ENCODE data around the gene KLHL40. TPM values are rescaled to one million over a fixed set of nuclear protein-coding genes. Genes with fewer than 3 reads are reported as not detected.

The KLHL40 gene
- total RNA-seq, 1 experiment from 2014 or later = not detected

DNA sequence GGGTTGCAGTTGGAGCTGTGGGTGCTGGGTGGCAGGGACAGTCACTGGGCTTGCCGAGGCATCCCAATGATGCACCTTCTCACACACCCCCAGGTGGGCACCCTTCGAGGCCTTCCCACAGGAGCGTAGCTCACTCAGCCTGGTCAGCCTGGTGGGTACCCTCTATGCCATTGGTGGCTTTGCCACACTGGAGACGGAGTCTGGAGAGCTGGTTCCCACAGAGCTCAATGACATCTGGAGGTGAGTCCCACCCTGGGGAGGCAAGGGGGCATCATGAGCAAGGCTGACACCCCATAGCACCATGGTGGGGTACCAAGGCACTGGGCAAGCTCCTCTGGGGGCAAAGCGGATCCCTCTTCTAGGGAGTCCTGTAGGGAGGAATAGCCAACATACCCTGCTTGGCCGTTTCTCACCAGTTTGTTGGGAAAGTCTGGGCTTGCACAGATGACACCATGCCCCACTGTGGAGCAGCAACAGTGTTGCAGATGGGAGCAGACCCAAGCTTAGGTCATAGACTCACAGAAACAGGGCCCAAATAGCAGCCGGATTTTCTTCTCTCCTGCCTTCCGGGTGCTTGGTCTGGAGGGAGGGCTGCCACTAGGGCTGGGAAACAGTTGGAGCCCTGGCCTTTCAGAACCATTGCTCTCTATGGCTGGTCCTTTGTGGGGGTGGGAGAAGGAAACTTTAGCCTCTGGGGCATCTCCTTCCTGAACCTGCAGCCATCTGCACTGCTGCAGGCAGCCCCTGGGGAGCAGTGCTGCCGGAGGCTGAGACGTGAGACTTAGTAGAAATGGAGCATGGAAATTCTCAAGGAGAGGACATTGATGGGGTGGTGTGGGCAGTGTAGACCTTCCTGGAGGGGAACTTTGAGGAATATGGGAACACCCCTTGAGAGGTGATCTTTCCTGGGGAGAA lies 5.7 kb downstream of the KLHL40 start:
- TF ChIP-seq EZH2 (IDR thresholded peaks at IDR 0.05; ENCODE audit: borderline replicate concordance, low read depth, low read length, poor library complexity, severe bottlenecking) = no peak
- TF ChIP-seq, protein P1, sequence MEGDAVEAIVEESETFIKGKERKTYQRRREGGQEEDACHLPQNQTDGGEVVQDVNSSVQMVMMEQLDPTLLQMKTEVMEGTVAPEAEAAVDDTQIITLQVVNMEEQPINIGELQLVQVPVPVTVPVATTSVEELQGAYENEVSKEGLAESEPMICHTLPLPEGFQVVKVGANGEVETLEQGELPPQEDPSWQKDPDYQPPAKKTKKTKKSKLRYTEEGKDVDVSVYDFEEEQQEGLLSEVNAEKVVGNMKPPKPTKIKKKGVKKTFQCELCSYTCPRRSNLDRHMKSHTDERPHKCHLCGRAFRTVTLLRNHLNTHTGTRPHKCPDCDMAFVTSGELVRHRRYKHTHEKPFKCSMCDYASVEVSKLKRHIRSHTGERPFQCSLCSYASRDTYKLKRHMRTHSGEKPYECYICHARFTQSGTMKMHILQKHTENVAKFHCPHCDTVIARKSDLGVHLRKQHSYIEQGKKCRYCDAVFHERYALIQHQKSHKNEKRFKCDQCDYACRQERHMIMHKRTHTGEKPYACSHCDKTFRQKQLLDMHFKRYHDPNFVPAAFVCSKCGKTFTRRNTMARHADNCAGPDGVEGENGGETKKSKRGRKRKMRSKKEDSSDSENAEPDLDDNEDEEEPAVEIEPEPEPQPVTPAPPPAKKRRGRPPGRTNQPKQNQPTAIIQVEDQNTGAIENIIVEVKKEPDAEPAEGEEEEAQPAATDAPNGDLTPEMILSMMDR (conservative IDR thresholded peaks at IDR 0.05; ENCODE audit: low read depth, low read length) = no peak
- ChIA-PET POLR2A (ENCODE audit: low non-redundant PET) (no interaction called here), CTCF (no interaction called here)
- H3K36me3 ChIP-seq (ENCODE audit: insufficient read depth, low read length, poor library complexity, severe bottlenecking) = no peaks in the 10 kb centered on the region
- BruUV-seq (replicated peaks) = no TSS peak
- H3K27me3 ChIP-seq (replicated peaks; ENCODE audit: insufficient read depth, low read depth, low read length, poor library complexity) = no peaks in the 10 kb centered on the region
- no peak overlapping the region for H3K4me3 ChIP-seq (ENCODE audit: low read depth, low read length, poor library complexity, severe bottlenecking)
- no peaks in the 10 kb centered on the region for H3K9me3 ChIP-seq (ENCODE audit: low read depth, low read length, poor library complexity, severe bottlenecking)
- H3K27ac ChIP-seq (ENCODE audit: low read depth, low read length, poor library complexity, severe bottlenecking) = no peak overlapping the region
- DNase-seq (ENCODE audit: low spot score) = no peak
- no peaks in the 10 kb centered on the region for H3K4me1 ChIP-seq (ENCODE audit: insufficient read depth, low read length, poor library complexity, severe bottlenecking)
- intact Hi-C loops (cut with micrococcal nuclease; ENCODE audit: unreplicated experiment) = no loop called here

- no peak for DNase-seq (ENCODE audit: low spot score)
- ChIA-PET POLR2A (ENCODE audit: low non-redundant PET) (no interaction called here), CTCF (no interaction called here)
- intact Hi-C loops (cut with micrococcal nuclease; ENCODE audit: unreplicated experiment) = no loop called here
- Histone ChIP-seq H3K27ac (ENCODE audit: low read depth, low read length, poor library complexity, severe bottlenecking) (no peak overlapping the region), H3K4me1 (ENCODE audit: insufficient read depth, low read length, poor library complexity, severe bottlenecking) (no peaks in the 10 kb centered on the region), H3K4me3 (ENCODE audit: low read depth, low read length, poor library complexity, severe bottlenecking) (no peak overlapping the region), H3K36me3 (ENCODE audit: insufficient read depth, low read length, poor library complexity, severe bottlenecking) (no peaks in the 10 kb centered on the region), H3K9me3 (ENCODE audit: low read depth, low read length, poor library complexity, severe bottlenecking) (no peaks in the 10 kb centered on the region), H3K27me3 (replicated peaks; ENCODE audit: insufficient read depth, low read depth, low read length, poor library complexity) (no peaks in the 10 kb centered on the region)
- no peak for TF ChIP-seq EZH2 (IDR thresholded peaks at IDR 0.05; ENCODE audit: borderline replicate concordance, low read depth, low read length, poor library complexity, severe bottlenecking)
- TF ChIP-seq, protein P1 (conservative IDR thresholded peaks at IDR 0.05; ENCODE audit: low read depth, low read length) = no peak
- no TSS peak for BruUV-seq (replicated peaks)
These were observed 6.7 kb downstream of the KLHL40 start for GRCh38 chr3:42691816-42692666.

DNA sequence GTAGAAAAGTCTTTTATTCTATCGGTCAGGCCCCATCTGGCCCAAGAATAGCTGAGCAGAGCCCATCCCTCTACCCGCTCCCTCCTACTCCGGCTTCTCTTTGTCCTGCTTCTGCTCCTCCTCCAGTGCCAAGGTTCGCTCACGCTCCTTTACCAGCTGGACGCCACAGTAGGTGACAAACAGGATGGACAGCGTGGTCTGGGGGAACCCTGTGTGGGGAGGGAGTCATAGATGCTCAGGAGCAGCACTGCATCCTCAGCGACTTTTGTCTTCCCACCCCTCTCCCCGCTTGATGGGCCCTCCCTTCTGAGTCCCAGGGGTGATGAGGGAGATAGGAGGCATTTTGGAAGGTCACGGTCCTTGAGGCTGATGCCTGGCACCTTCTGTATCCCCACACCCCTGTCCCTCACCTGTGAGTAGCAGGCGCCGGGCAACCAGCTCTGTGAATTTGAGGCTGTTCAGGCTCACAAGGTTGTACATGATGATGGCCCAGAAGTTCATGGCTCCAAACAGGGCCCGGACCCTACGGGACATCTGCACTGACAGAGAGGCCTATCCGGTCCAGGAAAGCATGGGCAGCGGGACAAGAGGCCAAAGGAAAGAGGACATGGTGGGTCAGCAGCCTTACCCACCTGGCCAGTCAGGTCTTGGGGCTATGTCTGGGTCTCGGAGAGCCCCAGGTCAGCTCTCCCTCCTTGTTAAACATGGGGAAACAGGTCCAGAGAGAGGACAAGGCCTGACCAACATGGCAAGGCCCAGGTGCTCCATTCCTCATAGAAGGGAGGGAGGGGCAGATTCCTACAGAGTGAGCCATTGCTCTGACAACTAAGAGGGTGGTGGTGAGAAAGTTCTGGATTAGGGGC lies 7.6 kb downstream of the KLHL40 start:
- H3K4me1 ChIP-seq (ENCODE audit: insufficient read depth, low read length, poor library complexity, severe bottlenecking) = no peaks in the 10 kb centered on the region
- intact Hi-C loops (cut with micrococcal nuclease; ENCODE audit: unreplicated experiment) = no loop called here
- H3K4me3 ChIP-seq (ENCODE audit: low read depth, low read length, poor library complexity, severe bottlenecking) = no peak overlapping the region
- ChIA-PET CTCF (no interaction called here), POLR2A (ENCODE audit: low non-redundant PET) (no interaction called here)
- no peaks in the 10 kb centered on the region for H3K36me3 ChIP-seq (ENCODE audit: insufficient read depth, low read length, poor library complexity, severe bottlenecking)
- no peaks in the 10 kb centered on the region for H3K27me3 ChIP-seq (replicated peaks; ENCODE audit: insufficient read depth, low read depth, low read length, poor library complexity)
- BruUV-seq (replicated peaks) = no TSS peak
- no peak for TF ChIP-seq EZH2 (IDR thresholded peaks at IDR 0.05; ENCODE audit: borderline replicate concordance, low read depth, low read length, poor library complexity, severe bottlenecking)
- TF ChIP-seq, protein P1 (conservative IDR thresholded peaks at IDR 0.05; ENCODE audit: low read depth, low read length) = no peak
- no peaks in the 10 kb centered on the region for H3K9me3 ChIP-seq (ENCODE audit: low read depth, low read length, poor library complexity, severe bottlenecking)
- no peak for DNase-seq (ENCODE audit: low spot score)
- H3K27ac ChIP-seq (ENCODE audit: low read depth, low read length, poor library complexity, severe bottlenecking) = no peak overlapping the region
